ENCODE measurements around the gene CD247. TPM values are rescaled to one million over a fixed set of nuclear protein-coding genes. Genes with fewer than 3 reads are reported as not detected.

Gene CD247
- total RNA-seq, 1 donor from 2014 or later, result not detected

DNA sequence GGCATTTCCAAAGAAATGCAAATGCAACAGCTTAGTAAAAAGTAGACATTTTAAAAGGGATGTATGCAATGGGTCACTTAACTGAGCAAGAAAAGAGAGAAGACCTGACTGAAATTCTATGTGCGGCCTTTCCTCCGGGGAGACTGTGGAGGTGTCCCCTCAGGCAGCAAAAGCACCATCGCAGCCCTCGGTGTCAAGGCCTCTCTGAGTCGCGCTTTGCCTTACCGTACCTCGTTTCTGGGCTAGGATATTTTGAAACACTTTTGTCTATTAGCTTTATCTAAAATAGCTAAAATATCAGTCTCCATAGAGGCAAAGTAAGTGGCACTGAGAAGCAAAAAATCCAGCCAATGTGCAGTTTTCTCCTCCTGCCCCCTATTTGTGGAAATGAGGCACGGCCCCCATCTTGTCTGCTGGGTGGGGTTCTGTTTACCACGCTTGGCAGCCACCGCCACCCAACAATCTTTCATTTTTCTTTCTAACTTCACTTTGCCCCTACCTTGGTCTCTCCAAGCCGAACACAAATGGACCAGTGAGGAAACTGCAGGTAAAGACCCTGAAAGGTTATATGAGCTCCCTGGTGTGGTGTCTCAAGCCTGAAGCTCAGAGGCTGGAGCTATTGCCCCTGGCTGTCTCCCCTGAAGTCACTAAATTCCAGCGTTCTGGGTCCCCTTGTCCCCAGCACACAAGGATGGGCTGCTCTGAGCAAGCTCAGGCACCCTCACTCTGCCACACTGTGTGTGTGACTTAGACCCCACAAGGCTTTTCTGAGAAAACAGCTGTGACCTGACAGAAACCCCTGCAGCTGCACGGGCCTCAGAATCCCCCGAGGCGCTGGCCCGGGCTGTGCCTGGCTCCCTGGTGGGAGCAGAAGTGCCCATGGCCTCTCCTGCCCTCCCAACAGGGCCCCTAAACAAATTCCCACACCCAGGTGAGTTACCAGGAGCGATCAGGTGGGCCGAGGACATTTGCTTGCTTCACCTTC is 1.6 kb downstream of the CD247 start:
- Mint-ChIP-seq H3K4me1 (ENCODE audit: low read depth, unreplicated experiment) (peaks cover 2% of the 10 kb centered on the region), H3K36me3 (ENCODE audit: unreplicated experiment) (peaks cover 2% of the 10 kb centered on the region), H3K9me3 (ENCODE audit: unreplicated experiment) (no peaks in the 10 kb centered on the region), H3K27me3 (ENCODE audit: unreplicated experiment) (no peaks in the 10 kb centered on the region), H3K27ac (ENCODE audit: unreplicated experiment) (no peak overlapping the region), H3K4me3 (ENCODE audit: unreplicated experiment) (no peak overlapping the region)
- DNase-seq, result no peak
- TF ChIP-seq, protein P1, sequence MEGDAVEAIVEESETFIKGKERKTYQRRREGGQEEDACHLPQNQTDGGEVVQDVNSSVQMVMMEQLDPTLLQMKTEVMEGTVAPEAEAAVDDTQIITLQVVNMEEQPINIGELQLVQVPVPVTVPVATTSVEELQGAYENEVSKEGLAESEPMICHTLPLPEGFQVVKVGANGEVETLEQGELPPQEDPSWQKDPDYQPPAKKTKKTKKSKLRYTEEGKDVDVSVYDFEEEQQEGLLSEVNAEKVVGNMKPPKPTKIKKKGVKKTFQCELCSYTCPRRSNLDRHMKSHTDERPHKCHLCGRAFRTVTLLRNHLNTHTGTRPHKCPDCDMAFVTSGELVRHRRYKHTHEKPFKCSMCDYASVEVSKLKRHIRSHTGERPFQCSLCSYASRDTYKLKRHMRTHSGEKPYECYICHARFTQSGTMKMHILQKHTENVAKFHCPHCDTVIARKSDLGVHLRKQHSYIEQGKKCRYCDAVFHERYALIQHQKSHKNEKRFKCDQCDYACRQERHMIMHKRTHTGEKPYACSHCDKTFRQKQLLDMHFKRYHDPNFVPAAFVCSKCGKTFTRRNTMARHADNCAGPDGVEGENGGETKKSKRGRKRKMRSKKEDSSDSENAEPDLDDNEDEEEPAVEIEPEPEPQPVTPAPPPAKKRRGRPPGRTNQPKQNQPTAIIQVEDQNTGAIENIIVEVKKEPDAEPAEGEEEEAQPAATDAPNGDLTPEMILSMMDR (IDR thresholded peaks at IDR 0.05; ENCODE audit: partially characterized antibody, unreplicated experiment), result no peak

DNA sequence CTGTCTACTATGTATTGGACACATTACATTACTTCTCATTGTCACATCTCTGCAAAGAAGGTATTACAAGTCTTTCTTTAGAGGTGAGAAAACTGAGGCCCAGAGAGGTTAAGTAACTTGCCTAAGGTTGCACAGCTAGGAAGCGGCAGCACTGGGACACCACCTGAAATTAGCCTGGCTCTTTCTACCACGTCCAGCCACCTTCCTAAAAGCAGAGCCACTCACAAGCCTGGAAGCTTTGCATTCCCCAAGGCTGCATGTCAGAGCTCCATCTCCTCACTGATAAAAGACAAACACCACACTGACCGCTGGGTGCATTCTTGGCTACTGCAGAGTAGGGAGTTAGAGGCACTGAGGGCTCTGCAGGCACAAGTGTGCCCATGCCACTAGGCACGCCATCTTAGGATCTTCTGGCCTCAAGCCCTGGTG is 2.4 kb downstream of the CD247 start:
- no peaks in the 10 kb centered on the region for H3K36me3 Mint-ChIP-seq (ENCODE audit: unreplicated experiment)

DNA sequence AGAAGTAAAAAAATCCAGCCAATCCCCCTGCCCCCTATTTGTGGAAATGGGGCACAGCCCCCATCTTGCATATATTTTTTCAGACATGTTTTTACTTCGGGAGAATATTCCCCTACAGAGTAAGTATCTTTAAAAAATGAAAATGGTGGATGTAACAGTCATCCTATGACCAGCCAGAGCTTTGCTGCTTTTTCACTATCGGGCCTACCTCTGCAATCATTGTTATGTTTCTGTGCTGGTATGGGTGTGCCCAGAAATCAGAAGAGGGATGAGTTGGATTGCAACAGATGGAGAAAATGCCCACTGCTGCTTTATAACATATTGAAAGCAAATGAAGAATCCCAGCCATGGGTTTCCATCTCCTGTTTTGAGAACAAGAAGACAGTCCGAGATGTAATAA is 2.9 kb downstream of the CD247 start:
- Mint-ChIP-seq H3K4me3 (ENCODE audit: unreplicated experiment) (no peak overlapping the region), H3K4me1 (ENCODE audit: low read depth, unreplicated experiment) (peaks cover 2% of the 10 kb centered on the region), H3K36me3 (ENCODE audit: unreplicated experiment) (no peaks in the 10 kb centered on the region), H3K9me3 (ENCODE audit: unreplicated experiment) (no peaks in the 10 kb centered on the region), H3K27ac (ENCODE audit: unreplicated experiment) (no peak overlapping the region), H3K27me3 (ENCODE audit: unreplicated experiment) (no peaks in the 10 kb centered on the region)
- DNase-seq, result no peak
- TF ChIP-seq, protein P1 (IDR thresholded peaks at IDR 0.05; ENCODE audit: partially characterized antibody, unreplicated experiment), result no peak

More for the DNA sequence above, 2.4 kb downstream of the CD247 start:
- no peaks in the 10 kb centered on the region for H3K27me3 Mint-ChIP-seq (ENCODE audit: unreplicated experiment)
- TF ChIP-seq, protein P1 (IDR thresholded peaks at IDR 0.05; ENCODE audit: partially characterized antibody, unreplicated experiment), result no peak
- no peak for DNase-seq
- H3K9me3 Mint-ChIP-seq (ENCODE audit: unreplicated experiment), result no peaks in the 10 kb centered on the region
- H3K4me1 Mint-ChIP-seq (ENCODE audit: low read depth, unreplicated experiment), result peaks cover 2% of the 10 kb centered on the region
- H3K4me3 Mint-ChIP-seq (ENCODE audit: unreplicated experiment), result no peak overlapping the region
- H3K27ac Mint-ChIP-seq (ENCODE audit: unreplicated experiment), result no peak overlapping the region

DNA sequence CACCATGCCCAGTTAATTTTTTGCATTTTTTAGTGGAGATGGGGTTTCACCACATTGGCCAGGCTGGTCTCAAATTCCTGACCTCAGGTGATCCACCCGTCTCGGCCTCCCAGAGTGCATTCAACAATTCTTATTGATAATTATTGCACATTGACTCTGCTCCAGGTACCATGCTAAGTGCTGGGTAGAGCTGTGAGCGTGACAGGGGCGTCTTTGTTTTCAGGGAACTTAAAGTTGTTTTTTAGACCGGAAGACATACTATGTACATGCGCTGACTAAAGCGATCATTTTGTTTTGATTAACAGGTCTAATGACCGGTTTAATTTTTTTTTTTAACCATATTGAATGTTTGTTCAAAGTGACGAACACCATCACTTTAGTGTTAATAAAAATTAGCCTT is 4.0 kb downstream of the CD247 start:
- no peak overlapping the region for H3K4me3 Mint-ChIP-seq (ENCODE audit: unreplicated experiment)

More for the DNA sequence above, 4.0 kb downstream of the CD247 start:
- TF ChIP-seq, protein P1 (IDR thresholded peaks at IDR 0.05; ENCODE audit: partially characterized antibody, unreplicated experiment), result no peak
- H3K27me3 Mint-ChIP-seq (ENCODE audit: unreplicated experiment), result peaks cover 3% of the 10 kb centered on the region
- peaks cover 2% of the 10 kb centered on the region for H3K4me1 Mint-ChIP-seq (ENCODE audit: low read depth, unreplicated experiment)
- peaks cover under 1% of the 10 kb centered on the region for H3K9me3 Mint-ChIP-seq (ENCODE audit: unreplicated experiment)
- H3K36me3 Mint-ChIP-seq (ENCODE audit: unreplicated experiment), result no peaks in the 10 kb centered on the region
- H3K27ac Mint-ChIP-seq (ENCODE audit: unreplicated experiment), result no peak overlapping the region
- no peak for DNase-seq
